OCI-LY1 (cell line): ENCODE data around the gene CSTB.

Source experiments
- H2AFZ ChIP-seq: fragments of 200-600 bp; sonication (generic), shearing (Covaris generic); 2 replicates; pipeline ENCODE4 v1.6.0; 2014; ENCODE audit warnings: antibody characterized with exemption, mild to moderate bottlenecking, low read length
- H3F3A ChIP-seq: fragments of 200-600 bp; sonication (generic), shearing (Covaris generic); 2 replicates; pipeline ENCODE4 v1.6.0; 2014; ENCODE audit warnings: mild to moderate bottlenecking, antibody characterized with exemption, low read length, moderate library complexity; ENCODE audit not compliant: insufficient read depth
- H3K27ac ChIP-seq: fragments of 200-600 bp; sonication (generic); 2 replicates; pipeline ENCODE4 v1.5.1; 2014; ENCODE audit warnings: low read length, mixed run types, mild to moderate bottlenecking, low read depth; ENCODE audit not compliant: poor library complexity, severe bottlenecking
- H3K27me3 ChIP-seq: fragments of 200-600 bp; sonication (generic); 2 replicates; pipeline ENCODE4 v1.6.0; 2014; ENCODE audit warnings: antibody characterized with exemption, mild to moderate bottlenecking, low read length, moderate library complexity; ENCODE audit not compliant: insufficient read depth
- H3K36me3 ChIP-seq: fragments of 200-600 bp; sonication (generic); 2 replicates; pipeline ENCODE4 v1.6.1; 2014; ENCODE audit warnings: mild to moderate bottlenecking, antibody characterized with exemption, low read length, moderate library complexity, mixed read lengths; ENCODE audit not compliant: insufficient read depth
- H3K4me1 ChIP-seq: fragments of 200-600 bp; sonication (generic); 2 replicates; pipeline ENCODE4 v1.5.1; 2014; ENCODE audit warnings: mild to moderate bottlenecking, low read length, moderate library complexity; ENCODE audit not compliant: insufficient read depth, severe bottlenecking
- H3K4me2 ChIP-seq: fragments of 200-600 bp; sonication (generic), shearing (Covaris generic); 2 replicates; pipeline ENCODE4 v1.6.1; 2014; ENCODE audit warnings: low read length
- H3K4me3 ChIP-seq: fragments of 200-600 bp; sonication (generic); 2 replicates; pipeline ENCODE4 v1.5.1; 2014; ENCODE audit warnings: low read length, low read depth, mild to moderate bottlenecking, mixed read lengths; ENCODE audit not compliant: poor library complexity, severe bottlenecking
- H3K79me2 ChIP-seq: fragments of 200-600 bp; shearing (Covaris generic); 2 replicates; pipeline ENCODE4 v1.6.1; 2016; ENCODE audit warnings: mixed run types, low read length, mixed read lengths; ENCODE audit not compliant: insufficient read depth
- H3K9ac ChIP-seq: fragments of 200-600 bp; sonication (generic), shearing (Covaris generic); 2 replicates; pipeline ENCODE4 v1.6.1; 2014; ENCODE audit warnings: mild to moderate bottlenecking, low read length, mixed read lengths
- H3K9me2 ChIP-seq: fragments of 200-600 bp; sonication (generic), shearing (Covaris generic); 2 replicates; pipeline ENCODE4 v1.6.1; 2014; ENCODE audit warnings: low read depth, mild to moderate bottlenecking, low read length, mixed read lengths
- H3K9me3 ChIP-seq: fragments of 200-600 bp; shearing (Covaris generic); 2 replicates; pipeline ENCODE4 v1.6.1; 2014; ENCODE audit warnings: low read length, mixed read lengths
- H4K20me1 ChIP-seq: fragments of 200-600 bp; sonication (generic), shearing (Covaris generic); 2 replicates; pipeline ENCODE4 v1.6.0; 2016; ENCODE audit warnings: mild to moderate bottlenecking, low read length; ENCODE audit not compliant: insufficient read depth
- CTCF ChIP-seq: fragments of 200-600 bp; sonication (generic), shearing (Covaris generic); IDR thresholded peaks from 2 replicates; pipeline ENCODE4 v1.5.1; 2017; ENCODE audit warnings: mild to moderate bottlenecking, antibody characterized with exemption, low read length, moderate library complexity, mixed read lengths
- EZH2 ChIP-seq: fragments of 200-600 bp; sonication (generic), shearing (Covaris generic); IDR thresholded peaks from 2 replicates; pipeline ENCODE4 v1.8.0; 2017; ENCODE audit warnings: borderline replicate concordance, mixed run types, mild to moderate bottlenecking, antibody characterized with exemption, low read length, moderate library complexity, mixed read lengths

CSTB gene

GRCh38 chr21:43799301-43799840, 23.3 kb upstream of the CSTB start:
- Histone ChIP-seq H3K9me3 (no peaks in the 10 kb centered on the region), H3K36me3 (peaks cover 99% of the 10 kb centered on the region), H3K4me2 (no peak overlapping the region), H3K27ac (no peak overlapping the region), H3K27me3 (no peaks in the 10 kb centered on the region), H2AFZ (no peak overlapping the region), H4K20me1 (no peaks in the 10 kb centered on the region), H3K9me2 (no peaks in the 10 kb centered on the region), H3F3A (0 out of 2 replicates have a peak, but pooled peaks cover 3% of the 10 kb centered on the region), H3K4me1 (peaks cover 8% of the 10 kb centered on the region), H3K9ac (no peak overlapping the region), H3K79me2 (no peaks in the 10 kb centered on the region), H3K4me3 (no peak overlapping the region)
- TF ChIP-seq EZH2 = no peak
- no peak for TF ChIP-seq CTCF

- Histone ChIP-seq H2AFZ (no peak overlapping the region), H3F3A (0 out of 2 replicates have a peak, but pooled peaks cover 3% of the 10 kb centered on the region), H3K27me3 (no peaks in the 10 kb centered on the region), H3K9ac (no peak overlapping the region), H3K79me2 (no peaks in the 10 kb centered on the region), H3K4me3 (no peak overlapping the region), H3K4me1 (no peaks in the 10 kb centered on the region), H3K9me3 (no peaks in the 10 kb centered on the region), H3K9me2 (no peaks in the 10 kb centered on the region), H3K36me3 (peaks cover 99% of the 10 kb centered on the region), H3K4me2 (no peak overlapping the region), H4K20me1 (no peaks in the 10 kb centered on the region), H3K27ac (no peak overlapping the region)
- TF ChIP-seq EZH2 (no peak), CTCF (no peak)
These were observed 22.0 kb upstream of the CSTB start for GRCh38 chr21:43797925-43798715.

GRCh38 chr21:43797415-43797814, 21.3 kb upstream of the CSTB start:
- Histone ChIP-seq H2AFZ (no peak overlapping the region), H4K20me1 (no peaks in the 10 kb centered on the region), H3F3A (0 out of 2 replicates have a peak, but pooled peaks cover 3% of the 10 kb centered on the region), H3K4me2 (no peak overlapping the region), H3K27me3 (no peaks in the 10 kb centered on the region), H3K27ac (no peak overlapping the region), H3K9ac (no peak overlapping the region), H3K4me3 (no peak overlapping the region), H3K9me3 (no peaks in the 10 kb centered on the region), H3K9me2 (no peaks in the 10 kb centered on the region), H3K36me3 (peaks cover 99% of the 10 kb centered on the region), H3K4me1 (no peaks in the 10 kb centered on the region), H3K79me2 (peaks cover 2% of the 10 kb centered on the region; the same call in 1 of the 2 replicates)
- no peak for TF ChIP-seq EZH2
- TF ChIP-seq CTCF = no peak
